Motor neuron (in vitro differentiated cells): ENCODE results near the gene SRSF7. TPM values are rescaled to one million over a fixed set of nuclear protein-coding genes. Genes with fewer than 3 reads are reported as not detected.

Source experiments
- total RNA-seq, 8 experiments: library from RNA; unstranded; fragments of 300-600 nt; gene quantifications; 2 replicates each; pipeline versions ENCODE4 v1.2.3 to v1.2.4, GENCODE V29; 2022

Gene SRSF7
- total RNA-seq, 8 experiments from 2014 or later = 86.3 to 270 (median 120) TPM

Other genes starting within 250 kb of the SRSF7 start
- gene HNRNPLL, start 148.4 kb downstream of the SRSF7 start, total RNA-seq = 10 to 100 TPM; 28.2 to 71.5 (median 46.2) TPM
- 1 to 10 TPM; 1.7 to 5.3 (median 2.4) TPM for gene GALM, start 85.2 kb downstream of the SRSF7 start, total RNA-seq
- gene GEMIN6, start 26.8 kb upstream of the SRSF7 start, total RNA-seq = 10 to 100 TPM in 4 of 8 experiments, 1 to 10 TPM in 4; 7.9 to 26.4 (median 10.2) TPM
- 10 to 100 TPM; 10.6 to 31.8 (median 28.1) TPM for gene DHX57, start 124.6 kb upstream of the SRSF7 start, total RNA-seq
- gene MORN2, start 124.6 kb upstream of the SRSF7 start, total RNA-seq = 100 to 1,000 TPM in 1 of 8 experiments, 10 to 100 TPM in 7; 13.0 to 120 (median 33.8) TPM
- 1 to 10 TPM in 5 of 8 experiments, under 1 TPM in 3; 0.41 to 6.0 (median 1.5) TPM for gene ARHGEF33, start 138.5 kb upstream of the SRSF7 start, total RNA-seq